Iris pigment epithelial cell (primary cell): Measurements from ENCODE around the gene EBF3.
"Not testable (repeated sequence)": the region's sequence is repeated elsewhere in the genome, so short reads cannot be mapped to it uniquely, and the experiment has no call there.

Experiments used
- DNase-seq: peaks from one replicate; pipeline ENCODE4 v3.0.0-alpha.2; 2011; ENCODE audit warnings: low read depth

The EBF3 gene

DNA sequence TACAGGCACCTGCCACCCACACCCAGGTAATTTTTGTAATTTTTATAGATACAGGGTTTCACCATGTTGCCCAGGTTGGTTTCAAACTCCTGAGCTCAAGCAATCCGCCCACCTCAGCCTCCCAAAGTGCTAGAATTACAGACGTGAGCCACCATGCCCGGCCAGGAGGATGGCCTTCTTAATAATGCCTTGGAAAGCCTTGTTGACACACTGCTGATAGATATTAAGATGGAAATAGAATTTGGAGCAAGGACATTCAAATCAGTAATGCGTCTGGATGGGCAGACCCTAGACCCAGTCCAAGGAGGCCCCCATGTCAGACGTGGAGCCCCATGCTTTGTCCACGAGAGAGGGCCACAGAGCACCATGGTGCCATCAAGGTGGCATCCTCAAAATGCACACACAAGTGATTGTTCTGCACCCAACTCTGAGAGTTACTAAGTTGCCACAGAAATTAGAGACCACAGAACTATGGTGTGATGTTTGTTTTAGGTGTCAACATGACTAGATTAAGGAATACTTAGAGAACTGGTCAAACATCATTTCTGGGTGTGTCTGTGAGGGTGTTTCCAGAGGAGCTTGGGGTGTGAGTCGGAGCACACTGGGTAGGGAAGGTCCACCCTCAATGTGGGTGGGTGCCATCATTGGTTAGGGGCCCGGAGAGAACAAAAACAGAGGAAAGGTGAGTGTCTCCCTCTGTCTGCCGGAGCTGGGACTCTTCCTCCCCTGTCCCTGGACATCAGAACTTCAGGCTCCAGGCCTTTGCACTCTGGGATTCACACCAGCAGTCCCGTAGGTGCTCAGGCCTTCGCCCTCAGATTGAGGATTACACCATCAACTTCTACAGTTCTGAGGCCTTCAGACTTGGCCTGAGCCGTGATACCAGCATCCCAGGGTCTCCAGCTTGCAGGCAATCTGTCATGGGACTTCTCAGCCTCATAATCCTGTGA, 34.5 kb downstream of the EBF3 start:
- DNase-seq: no peak

DNA sequence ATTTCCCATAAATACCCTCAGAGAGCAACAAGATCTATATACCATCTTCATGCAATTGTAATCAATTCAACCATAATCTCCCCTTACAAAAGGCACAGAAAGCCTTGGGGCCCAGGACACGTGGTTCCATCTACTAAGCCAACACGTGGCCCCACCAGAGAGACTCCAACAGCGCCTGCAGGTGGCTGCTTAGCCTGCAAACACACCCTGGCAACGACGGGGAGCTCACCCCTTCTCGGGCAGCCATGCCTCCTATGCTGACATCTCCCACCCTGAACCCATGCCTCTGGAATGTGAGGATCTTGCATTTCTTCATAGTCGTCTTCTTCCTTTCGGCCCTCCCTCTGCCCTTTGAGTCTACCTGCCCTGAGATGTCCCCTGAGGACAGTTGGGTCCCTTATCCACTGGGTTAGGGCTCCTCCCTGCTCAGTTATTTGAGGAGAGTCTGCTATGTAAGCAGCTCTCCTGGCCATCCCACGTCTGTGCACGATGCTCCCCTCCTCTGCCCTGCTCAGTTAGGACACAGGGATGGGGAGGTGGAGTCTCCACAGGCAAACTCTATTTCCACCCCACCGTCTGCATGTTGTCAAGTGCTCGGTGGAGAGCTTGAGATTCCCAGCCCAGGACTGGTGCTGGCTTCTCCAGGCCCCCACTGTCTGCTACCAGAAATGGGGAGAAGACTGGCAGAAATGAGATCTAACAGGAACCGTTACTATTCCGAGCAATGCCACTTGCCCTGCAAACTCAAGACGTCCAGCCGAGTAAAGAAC, 36.5 kb downstream of the EBF3 start:
- DNase-seq: no peak

DNA sequence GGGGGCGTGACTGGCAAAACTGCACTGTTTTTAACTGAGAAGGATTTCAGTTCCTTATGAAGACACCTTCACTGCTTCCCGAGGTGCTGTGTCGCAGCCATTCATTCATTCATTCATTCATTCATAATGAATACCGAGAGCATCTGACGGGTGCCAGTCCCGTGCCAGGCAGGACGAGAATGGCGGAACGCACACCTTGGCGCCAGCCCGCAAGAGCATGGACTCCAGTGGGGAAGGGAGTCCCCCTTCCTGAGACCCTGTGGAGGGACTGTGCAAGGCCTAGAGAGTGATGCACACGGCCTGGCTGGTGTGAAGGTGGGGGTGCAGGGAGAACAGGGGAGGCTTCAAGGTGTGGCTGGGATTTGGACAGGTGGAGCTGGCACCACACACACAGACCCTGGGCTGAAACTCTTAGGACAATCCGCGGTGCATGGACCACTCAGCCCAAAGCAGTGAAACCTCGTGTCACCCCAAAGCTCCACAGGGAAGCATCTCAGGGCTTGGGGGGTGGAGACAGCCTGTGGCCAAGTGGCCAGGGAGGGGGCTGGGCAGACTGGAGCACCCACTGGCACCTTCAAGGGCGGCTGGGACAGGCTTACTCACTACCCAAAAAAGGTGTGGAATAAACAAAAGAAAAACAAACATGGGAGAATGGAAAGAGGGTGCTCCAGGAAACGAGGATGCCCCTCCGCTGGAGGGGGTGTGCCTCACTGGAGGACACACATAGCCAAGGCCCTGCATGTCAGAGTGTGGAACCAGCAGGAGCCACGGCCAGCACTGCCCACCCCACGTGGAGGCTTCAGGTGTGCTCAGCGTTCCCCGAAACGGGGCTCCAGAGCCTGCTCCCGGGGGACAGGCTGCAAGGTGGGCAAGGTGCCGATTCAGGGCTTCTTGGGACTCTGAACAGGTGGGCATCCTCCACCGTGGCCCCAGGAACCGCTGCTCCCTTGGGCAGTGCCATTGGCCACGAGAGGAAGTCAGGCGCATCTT, 37.7 kb downstream of the EBF3 start:
- no peak for DNase-seq

DNA sequence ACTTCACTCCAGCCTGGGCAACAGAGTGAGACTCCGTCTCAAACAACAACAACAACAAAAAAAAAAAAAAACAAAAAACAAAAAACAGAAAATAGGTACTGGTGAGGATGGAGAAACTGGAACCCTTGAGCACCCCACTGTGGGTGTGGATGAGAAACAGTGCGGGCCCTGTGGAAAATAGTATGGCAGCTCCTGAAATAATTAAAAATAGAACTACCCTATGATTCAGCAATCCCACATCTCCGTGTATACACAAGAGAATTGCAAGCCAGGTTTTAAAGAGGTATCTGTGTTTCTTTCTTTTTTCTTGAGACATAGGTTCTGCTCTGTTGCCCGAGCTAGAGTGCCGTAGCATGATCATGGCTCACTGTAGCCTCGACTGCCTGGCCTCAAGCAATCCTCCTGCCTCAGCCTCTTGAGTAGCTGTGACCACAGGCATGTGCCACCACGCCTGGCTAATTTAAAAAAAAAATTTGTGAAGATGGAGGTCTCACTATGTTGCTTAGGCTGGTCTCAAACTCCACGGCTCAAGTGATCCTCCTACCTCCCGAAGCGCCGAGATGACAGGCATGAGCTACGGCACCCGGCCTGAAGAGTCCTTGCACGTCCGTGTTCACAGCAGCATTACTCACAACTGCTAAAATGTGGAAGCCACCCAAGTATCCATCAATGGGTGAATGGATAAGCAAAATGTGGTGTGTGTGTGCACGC, 39.5 kb downstream of the EBF3 start:
- no peak for DNase-seq

DNA sequence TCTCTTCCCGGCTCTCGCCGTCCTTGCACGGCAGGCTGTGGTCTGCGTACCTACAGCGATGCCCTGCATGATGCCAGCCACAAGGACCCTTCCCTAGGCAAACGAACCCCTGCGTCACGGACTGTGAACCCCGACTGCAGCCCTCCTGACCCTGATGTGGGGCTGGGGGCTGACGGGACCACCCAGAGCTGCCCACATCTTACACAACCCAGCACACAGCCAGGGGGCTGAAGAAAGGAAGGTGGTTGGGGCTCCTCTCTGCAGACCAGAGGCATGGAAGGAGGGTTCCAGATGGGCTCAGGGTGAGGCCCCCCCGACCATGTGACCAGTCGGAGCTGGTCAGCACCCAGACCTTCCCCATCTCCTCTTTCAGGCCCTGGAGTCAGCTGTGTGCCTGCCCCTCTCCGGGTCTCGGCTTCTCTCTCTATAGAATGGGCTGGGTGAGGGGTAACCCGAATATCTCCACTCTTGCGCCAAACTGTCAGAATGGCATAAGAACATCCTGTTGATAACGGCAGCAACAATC, 41.4 kb downstream of the EBF3 start:
- no peak for DNase-seq

DNA sequence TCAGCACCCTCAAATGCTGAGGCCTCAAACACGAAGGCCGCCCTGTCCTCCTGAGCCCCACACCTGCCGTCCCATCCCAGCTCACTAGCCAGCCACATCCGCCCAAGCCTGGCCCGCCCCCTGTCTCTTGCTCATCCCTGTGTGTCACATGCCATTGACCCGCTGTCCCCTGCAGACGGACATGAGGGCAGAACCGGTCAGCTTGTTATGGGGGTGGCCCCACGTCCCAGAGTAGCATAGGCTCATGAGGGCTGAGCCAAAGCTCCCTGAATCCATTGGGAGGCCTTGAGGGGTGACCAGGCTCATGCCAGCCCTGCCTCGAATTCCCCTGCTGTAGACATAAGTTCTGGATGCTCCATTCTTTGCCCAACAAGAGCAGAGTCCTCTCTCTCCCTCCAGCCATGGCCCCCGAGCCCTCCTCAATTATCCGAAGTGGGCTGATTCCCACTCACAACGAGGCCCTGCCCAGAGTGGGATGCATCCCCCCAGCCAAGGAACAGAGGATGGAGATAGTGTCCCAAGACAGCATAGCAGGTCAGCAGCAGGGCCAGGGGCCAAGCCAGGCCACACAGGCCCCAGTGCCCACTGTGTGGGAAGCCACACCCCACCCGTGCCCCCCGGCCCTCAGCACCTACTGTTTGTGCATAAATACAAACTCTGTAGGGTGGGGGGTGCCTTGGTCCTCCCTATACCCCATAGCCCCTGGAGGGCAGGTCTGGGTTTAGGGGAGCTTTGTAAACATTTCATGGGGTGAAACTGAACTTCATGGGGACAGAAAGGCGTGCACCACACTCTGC, 42.1 kb downstream of the EBF3 start:
- no peak for DNase-seq

DNA sequence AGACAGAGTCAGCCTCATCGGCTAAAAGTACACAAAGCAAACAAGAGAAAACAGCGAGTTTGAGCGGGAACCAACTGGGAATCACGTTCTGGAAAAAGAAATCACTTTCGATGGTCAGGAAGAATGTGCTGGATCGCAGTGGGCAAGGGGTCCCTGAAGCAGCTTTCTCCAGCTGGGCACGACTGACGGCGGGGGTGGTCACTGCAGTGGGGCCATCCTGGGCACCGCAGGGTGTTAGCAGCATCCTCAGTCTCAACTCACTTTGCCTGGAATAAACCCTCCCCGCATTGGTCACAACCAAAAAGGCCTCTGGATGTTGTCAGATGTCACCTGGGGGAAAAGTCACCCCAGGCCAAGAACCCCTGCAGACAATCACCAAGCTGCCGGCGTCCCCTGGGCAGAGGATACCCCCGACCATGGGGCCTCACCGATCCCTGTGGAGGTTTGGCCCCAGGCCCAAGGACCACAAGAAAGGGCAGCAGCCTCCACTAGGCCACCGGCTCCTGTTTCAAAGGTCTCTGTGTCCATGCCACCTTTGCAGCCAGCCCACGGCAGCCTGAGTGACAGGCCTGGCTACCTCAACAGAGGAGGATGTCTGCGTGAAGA, 42.9 kb downstream of the EBF3 start:
- DNase-seq: no peak

DNA sequence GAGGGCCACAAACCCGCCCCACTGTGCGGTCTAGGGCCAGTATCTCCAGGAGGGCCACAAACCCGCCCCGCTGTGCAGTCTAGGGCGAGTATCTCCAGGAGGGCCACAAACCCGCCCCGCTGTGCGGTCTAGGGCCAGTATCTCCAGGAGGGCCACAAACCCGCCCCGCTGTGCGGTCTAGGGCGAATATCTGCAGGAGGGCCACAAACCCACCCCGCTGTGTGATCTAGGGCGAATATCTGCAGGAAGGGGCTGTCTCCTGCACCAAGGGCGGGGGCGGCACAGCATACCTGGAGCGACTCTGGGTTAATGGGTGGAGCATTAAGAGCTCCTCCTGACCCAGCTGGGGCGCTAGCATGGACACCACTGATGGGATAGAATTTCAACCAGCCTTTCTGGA, 43.9 kb downstream of the EBF3 start:
- not testable (repeated sequence) for DNase-seq

DNA sequence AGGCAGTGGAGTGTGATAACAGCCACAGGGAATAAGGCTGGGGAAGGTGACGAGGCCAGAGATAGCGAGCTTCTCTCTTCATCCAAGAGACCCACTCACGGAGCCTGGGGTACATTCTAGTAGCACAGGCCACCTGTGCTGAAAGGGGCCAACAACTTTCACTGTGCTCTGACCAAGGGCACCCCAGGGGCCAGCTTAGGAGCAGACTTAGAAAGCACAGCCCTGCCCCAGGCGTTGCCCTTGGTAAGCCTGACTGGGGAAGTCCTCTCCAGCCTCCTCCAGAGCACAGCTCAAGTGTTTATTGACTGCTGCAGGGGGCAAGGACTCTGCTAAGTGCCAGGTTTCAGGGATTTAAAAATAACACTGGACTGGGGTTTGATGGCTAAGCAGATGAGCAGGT, 44.7 kb downstream of the EBF3 start:
- DNase-seq: no peak

DNA sequence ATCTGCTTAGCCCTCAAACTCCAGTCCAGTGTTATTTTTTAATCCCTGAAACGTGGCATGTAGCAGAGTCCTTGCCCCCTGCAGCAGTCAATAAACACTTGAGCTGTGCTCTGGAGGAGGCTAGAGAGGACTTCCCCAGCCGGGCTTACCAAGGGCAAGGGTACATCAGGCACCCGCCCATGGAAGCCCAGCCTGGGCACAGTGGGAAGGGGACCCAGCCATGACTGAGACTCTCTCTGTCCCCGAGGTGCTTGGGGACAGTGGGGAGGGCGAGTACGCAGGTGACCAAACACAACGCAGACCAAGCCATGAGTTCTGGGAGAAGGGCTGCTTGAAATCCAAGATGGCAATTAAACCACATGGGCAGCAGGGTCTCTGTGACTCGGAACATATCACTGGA, 45.2 kb downstream of the EBF3 start:
- no peak for DNase-seq

DNA sequence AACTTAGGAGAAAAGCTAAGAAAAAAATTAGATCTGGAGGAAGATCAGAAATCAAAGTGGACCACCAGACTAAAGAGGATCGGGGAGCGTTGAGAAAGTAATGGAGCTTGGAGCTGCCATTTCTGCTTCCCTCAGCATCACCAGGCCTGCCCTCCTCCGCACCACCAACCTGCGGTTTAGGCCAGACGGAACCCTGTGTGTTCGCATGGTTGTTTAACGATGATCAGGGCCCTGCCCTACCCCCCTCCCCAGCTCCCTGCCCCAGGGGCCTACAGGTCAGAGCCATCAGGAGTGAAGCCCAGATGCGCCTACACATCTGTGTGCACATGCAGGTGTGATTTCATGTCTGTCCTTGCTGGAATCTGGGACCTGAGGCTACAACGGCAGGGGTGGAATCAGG, 45.7 kb downstream of the EBF3 start:
- no peak for DNase-seq

DNA sequence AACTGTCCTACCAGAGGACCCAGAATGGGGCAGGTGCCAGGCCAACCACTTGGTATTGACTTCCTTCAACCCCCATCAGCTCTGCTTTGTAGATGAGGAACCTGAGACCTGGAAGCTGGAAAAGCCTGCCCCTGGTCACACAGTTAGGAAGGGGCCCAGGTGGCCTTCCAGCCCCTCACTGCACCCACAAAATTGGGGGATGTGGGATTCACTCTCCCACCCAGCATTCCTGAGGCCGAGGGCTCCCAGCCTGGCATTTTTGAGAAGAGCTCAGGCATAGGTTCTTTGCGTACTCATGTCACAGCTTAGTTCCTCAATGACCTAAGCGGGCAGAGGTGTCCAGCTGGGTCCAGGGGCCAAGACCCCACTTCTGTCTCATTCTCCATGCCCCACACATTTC, 46.1 kb downstream of the EBF3 start:
- no peak for DNase-seq

DNA sequence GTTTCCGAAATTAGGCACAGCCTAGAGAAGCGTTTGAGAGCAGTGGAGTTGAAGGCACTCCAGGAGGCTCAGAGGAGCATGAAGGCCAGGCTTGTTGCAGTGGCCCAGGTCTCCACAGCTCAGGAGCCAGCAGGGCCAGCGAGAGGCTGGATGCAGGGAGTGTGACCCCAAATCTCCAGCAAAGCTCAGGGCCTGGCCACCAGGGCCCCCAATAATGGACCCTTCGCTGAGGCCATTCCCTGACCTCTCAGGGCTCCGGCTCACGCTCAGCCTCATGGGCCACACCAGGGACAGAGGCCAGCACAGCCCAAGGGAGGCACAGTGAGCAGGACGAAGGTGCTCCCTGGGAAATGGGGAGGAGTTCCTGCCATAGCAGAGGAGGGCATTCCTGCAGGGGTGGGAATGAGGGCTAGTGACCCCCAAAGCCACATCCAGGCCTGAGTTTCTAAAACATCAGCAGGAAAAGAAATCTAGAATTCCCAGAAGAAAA, 47.5 kb downstream of the EBF3 start:
- no peak for DNase-seq

DNA sequence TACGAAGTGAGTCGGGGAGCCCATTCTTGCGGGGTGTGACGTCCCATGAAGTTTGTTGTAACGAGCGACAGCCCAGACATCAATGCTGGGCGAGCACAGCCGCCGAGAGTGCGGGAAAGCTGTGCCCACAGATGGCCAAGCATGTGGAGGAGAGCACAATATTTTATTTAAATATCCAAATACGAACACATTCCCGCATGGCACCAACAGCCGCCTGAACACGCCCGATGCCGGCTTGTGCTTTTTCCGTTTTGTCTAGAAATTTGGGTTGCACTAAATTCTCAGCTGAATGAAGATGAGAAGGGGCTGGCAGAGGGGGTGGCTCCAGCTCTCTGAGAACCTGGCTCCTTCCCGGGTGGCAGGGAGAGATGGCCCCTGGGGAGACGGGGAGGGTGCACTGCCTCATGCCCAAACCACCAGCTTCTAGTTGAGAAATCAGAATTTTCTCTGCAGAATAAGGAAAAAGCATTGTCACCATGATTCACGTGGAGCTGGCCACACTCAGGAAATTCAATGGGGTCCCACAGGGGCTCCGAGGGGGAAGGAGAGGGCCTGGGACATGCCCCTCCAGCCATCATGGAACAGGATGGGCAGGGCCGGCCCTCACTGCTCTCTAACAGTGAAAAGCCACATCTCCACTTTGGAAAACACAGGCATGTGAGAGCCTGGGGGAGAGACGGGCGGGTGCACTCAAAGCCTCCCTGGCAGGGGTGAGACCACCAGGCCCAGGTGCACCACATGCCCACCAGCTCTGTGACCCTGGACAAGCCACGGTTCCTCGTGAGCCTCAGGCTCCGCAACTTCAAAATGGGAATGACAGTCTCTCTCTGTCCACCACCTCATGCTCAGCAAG, 48.3 kb downstream of the EBF3 start:
- no peak for DNase-seq

DNA sequence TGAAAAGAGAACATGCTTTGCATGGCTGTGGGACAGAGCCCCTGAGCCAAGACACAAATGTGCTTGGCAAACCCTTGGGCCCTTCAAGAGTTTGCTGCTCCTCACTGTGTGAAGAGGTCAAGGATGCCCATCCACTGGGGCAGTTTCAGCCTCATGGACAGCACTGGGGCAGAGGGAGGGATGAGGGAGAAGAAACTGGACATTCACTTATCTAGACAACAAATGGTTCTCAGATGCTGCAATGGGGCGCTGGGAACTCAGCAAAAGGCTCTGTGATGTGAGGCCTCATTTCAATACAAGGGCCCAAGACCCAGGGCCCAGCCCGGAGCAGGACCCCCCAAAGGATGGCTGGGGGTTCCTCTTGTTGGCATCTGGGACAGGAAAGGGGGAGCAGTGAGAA, 49.1 kb downstream of the EBF3 start:
- no peak for DNase-seq

DNA sequence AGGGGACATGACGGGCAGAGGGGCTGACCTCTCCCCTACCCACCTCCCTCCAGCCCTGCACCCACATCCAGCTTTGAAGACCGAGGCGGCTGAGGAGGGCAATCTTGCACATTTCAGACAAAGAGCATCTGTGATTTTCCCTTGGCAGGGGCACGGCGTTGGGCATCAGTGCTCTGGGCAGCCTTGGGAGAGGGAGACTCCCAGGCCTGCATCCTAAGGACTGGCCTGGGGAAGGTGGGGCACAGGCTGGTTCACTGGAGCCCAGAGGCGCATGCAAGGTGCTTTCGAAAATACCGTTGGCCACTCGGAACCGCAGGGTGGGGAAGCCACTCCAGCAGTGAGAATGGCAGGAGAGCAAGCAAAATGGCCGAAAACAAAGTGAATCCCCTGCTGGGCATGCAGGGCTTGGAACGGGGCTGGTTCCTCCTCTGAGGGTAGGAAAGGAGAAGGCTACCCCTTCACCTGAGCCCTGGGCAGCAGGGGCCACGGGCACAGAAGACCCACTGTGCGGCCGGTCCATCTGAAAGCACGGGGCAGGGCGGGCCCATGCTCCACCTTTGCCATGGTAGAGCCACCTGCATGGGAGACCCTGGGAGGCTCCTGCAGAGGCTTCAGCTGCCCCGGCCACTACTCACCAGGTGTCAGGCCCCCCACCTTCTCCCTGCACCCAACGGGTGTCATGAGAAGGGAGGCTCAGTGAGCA, 49.8 kb downstream of the EBF3 start:
- no peak for DNase-seq

DNA sequence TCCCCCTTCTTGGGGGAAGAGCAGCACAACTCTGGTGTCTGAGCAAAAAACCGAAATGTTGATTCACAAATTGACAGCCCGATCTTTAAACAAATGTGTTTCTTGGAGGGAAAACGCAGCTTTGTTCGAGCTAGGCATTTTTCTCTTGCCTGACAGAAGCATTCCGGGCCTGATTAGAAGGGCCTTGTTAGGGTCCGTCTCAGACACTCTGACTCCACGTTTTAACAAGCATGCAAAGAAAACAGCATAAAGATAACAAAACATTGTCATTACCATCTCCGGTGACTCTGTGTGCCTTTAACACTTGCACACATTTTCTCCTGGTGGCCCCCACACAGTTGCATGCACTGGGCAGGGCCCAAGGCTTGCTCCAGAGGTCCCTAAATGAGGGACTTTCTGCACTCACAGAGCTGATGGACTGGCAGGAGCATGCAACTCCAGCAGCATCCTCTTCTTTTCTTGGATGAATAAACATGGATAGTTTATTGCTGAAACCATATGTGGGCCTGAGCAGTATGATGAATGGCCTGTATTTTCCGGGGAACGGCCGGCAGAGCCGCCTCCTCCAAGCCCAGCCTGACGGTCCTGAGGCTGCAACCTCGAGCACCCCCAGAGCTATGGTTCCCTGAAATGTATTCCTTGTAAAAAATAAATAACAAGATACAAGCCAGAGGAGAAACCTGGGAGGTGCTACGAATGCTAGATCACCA, 50.9 kb downstream of the EBF3 start:
- no peak for DNase-seq
